RWPE1 (cell line): ENCODE measurements around the gene BTBD18.
A peak's percentile ranks its signal among the peaks of the same experiment; 100 is the strongest.

Experiments
- CTCF ChIA-PET: fragments of 350-600 bp; sonication (Branson Sonifier 250); formaldehyde crosslinking; extraction: SDS; loops from one replicate; lab custom pipeline; 2021; lab: Yijun Ruan, JAX
- POLR2A ChIA-PET: fragments of 400-600 bp; formaldehyde crosslinking; extraction: SDS; loops from one replicate; lab custom pipeline; 2020; ENCODE audit warnings: antibody characterized with exemption; ENCODE audit not compliant: low non-redundant PET; lab: Yijun Ruan, JAX
- DNase-seq: peaks from one replicate; pipeline ENCODE4 v3.0.0; 2012; ENCODE audit warnings: low spot score
- H3K27ac ChIP-seq: fragments of 450-650 bp; 2 replicates; pipeline ENCODE4 v1.5.1; 2017
- TF ChIP-seq, protein P1 (sequence below): fragments of 450-650 bp; conservative IDR thresholded peaks from 2 replicates; pipeline ENCODE4 v1.5.1; 2017; ENCODE audit warnings: low read depth, mild to moderate bottlenecking

Gene BTBD18

DNA sequence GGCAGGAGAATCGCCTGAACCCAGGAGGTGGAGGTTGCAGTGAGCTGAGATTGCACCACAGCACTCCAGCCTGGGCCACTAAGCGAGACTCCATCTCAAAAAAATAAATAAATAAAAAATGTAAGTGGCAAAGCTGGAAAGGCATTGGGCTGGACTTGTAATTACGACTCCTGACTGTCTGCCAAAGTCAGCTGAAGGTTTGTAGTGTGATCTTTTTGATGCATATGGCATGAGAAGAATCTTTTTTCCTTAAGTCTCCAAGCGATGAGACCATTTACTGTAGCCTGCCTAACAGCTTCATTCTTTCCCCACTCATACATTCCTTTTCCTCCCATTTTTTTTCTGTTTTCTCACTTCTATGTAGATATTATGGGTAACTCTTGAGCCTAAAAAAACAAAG lies 34.8 kb upstream of the BTBD18 start:
- no peak for DNase-seq
- CTCF ChIA-PET: no interaction called here
- peak overlapping the region; percentile 60 for H3K27ac ChIP-seq
- POLR2A ChIA-PET: no interaction called here
- TF ChIP-seq, protein P1, sequence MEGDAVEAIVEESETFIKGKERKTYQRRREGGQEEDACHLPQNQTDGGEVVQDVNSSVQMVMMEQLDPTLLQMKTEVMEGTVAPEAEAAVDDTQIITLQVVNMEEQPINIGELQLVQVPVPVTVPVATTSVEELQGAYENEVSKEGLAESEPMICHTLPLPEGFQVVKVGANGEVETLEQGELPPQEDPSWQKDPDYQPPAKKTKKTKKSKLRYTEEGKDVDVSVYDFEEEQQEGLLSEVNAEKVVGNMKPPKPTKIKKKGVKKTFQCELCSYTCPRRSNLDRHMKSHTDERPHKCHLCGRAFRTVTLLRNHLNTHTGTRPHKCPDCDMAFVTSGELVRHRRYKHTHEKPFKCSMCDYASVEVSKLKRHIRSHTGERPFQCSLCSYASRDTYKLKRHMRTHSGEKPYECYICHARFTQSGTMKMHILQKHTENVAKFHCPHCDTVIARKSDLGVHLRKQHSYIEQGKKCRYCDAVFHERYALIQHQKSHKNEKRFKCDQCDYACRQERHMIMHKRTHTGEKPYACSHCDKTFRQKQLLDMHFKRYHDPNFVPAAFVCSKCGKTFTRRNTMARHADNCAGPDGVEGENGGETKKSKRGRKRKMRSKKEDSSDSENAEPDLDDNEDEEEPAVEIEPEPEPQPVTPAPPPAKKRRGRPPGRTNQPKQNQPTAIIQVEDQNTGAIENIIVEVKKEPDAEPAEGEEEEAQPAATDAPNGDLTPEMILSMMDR: no peak

DNA sequence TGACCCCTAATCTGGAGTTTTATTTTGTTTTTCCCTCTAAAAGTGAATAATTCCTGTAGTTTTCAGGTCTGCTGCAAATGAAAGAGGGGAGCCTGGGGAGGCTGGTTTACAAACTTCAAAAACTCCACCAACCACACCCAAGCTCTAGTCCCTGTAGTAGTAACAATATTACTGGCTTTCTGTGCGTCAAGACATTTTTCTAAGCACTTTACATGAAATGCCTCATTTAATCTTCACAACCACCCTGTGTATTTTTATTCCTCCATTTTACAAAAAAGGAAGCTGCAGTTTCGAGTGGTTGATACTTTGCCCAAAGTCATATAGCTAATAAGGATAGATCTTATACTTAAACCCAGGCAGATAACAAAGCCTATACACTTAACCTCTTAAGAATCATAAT lies 33.5 kb upstream of the BTBD18 start:
- 0 out of 2 replicates have a peak overlapping the region, but pooled peaks have one; percentile 39 for H3K27ac ChIP-seq
- TF ChIP-seq, protein P1: no peak
- ChIA-PET POLR2A (no interaction called here), CTCF (no interaction called here)
- DNase-seq: no peak

DNA sequence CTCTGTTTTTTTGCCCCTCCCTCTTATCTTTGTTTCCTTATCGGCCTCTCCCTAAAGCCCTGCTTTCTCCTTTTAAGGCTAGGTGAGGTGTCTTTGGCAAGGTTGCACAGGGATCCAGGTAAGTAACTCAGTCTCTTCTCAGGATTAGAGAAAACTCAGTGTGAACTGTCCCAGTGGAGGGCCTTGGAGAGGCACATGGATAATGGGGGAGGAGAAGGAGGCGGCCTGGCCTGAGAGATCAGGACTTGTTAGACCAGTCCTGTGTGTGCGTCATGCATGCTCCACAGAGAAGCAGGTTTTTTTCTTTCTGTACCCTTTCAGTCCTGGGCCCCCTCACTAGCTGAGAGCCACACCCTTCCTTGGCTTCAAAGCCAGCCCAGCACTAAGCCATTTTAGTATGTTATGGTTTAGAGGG lies 29.9 kb upstream of the BTBD18 start:
- peak overlapping the region; percentile 46; the same call in 1 of the 2 replicates for H3K27ac ChIP-seq
- TF ChIP-seq, protein P1: no peak
- POLR2A ChIA-PET: no interaction called here
- DNase-seq: peak; percentile 70
- CTCF ChIA-PET: interaction anchor here (0.6 to 1.1 kb wide), 2 partner anchors 19 to 101 kb away, joined by 3 to 4 read pairs; partner anchors contain the start of gene CTNND1

DNA sequence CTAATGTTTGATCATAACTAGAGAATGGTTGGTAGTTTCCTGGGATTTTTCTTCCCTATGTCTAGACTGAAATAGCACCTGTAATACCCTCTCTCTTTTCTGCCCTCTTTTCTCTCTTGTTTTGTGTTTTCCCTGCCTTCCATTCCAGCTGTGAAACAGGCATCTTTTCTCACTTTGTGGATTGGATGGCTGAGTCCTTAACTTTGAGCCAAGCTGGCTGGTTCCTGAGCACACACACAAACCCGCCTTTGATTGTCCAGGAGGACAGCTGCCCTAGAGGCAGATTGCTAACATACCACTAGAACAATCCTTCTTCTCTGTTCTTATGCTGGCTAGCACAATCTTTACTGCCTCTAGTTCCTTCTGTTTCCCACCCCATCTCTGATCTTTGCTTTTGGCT lies 27.7 kb upstream of the BTBD18 start:
- ChIA-PET POLR2A (no interaction called here), CTCF (interaction anchor here (0.5 to 1.2 kb wide), 4 partner anchors 10 to 32 kb away, joined by 3 to 7 read pairs (median 3); partner anchors contain the start of gene BTBD18)
- TF ChIP-seq, protein P1: no peak
- peak overlapping the region; percentile 33; the same call in 1 of the 2 replicates for H3K27ac ChIP-seq
- no peak for DNase-seq

DNA sequence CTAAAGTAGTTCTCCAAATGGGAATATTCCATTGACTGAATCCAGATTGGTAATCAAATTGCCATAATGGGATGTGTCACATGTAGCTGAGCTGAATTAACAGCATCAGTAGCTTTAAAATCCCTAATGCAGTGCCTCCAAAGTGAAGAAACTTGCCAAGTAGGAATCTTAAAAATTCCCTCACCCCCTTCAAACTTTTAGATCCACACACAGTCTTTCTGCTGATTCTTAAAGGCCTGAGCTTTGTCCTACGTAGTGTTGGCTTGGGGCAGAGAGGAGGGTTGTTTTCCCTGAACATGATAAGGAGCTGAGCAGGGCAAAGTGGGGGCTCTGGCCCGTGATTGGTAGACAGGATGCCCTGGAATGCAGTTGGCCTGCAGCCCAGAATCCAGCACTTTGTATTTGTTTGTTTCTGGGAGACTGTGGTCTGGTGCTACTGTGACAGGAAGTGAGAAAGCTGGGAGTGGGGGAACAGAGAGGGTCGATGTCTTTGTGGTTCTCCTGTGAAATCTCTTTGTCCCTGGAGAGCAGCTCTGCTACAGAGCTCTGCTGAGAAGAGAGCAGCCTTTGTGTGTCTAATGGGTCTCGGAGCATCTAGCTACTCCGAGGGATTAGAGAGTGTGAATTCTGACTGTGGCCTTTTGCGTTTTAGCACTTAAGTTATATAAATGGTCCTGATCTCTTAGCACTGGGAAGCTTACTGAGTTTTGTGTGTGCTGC lies 26.9 kb upstream of the BTBD18 start:
- ChIA-PET CTCF (interaction anchor here (0.5 to 1.2 kb wide), 4 partner anchors 11 to 31 kb away, joined by 3 to 7 read pairs (median 3); partner anchors contain the start of gene BTBD18), POLR2A (interaction anchor here (0.6 to 1.1 kb wide), 2 partner anchors 17 to 137 kb away, joined by 3 read pairs; partner anchors contain the start of gene CTNND1)
- peak overlapping the region; percentile 86 for H3K27ac ChIP-seq
- TF ChIP-seq, protein P1: no peak
- peak; percentile 91 for DNase-seq

DNA sequence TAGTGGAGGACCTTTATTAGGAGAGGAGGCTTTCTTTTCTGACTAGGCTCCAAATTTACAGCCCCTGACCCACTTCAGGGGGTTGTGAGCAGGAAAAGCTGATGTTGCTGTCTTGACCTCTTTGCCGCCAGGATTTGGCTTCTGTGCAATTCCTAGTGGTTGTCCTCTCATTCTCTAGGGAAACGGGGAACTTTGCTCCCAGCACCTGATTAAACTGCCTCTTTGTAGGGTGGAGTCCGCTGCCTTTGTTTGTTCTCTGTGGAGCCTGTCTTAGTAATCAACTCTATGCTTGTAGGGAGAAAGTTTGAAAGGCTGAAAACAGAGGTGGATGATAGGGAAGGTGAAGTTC lies 26.3 kb upstream of the BTBD18 start:
- TF ChIP-seq, protein P1: no peak
- ChIA-PET CTCF (no interaction called here), POLR2A (interaction anchor here (0.6 to 1.1 kb wide), 2 partner anchors 17 to 137 kb away, joined by 3 read pairs; partner anchors contain the start of gene CTNND1)
- peak overlapping the region; percentile 86 for H3K27ac ChIP-seq
- no peak for DNase-seq
